Measurements from ENCODE around the gene USP6. TPM values are rescaled to one million over a fixed set of nuclear protein-coding genes. Genes with fewer than 3 reads are reported as not detected.
"Not testable (repeated sequence)": the region's sequence is repeated elsewhere in the genome, so short reads cannot be mapped to it uniquely, and the experiment has no call there.

USP6 gene
- total RNA-seq, 1 experiment from 2014 or later: not detected

- no peak for DNase-seq (ENCODE audit: low read depth)
Measured at GRCh38 chr17:5135726-5136579, 20.1 kb downstream of the USP6 start.

- DNase-seq (ENCODE audit: low read depth): not testable (repeated sequence)
Measured at GRCh38 chr17:5136580-5137412, 21.0 kb downstream of the USP6 start.

GRCh38 chr17:5137511-5138197 lies 21.8 kb downstream of the USP6 start:
- DNase-seq (ENCODE audit: low read depth): not testable (repeated sequence)

- DNase-seq (ENCODE audit: low read depth): not testable (repeated sequence)
Measured at GRCh38 chr17:5138198-5138544, 22.3 kb downstream of the USP6 start.

- no peak for DNase-seq (ENCODE audit: low read depth)
Measured at GRCh38 chr17:5138616-5139457, 23.0 kb downstream of the USP6 start.

GRCh38 chr17:5139458-5139732 lies 23.6 kb downstream of the USP6 start:
- DNase-seq (ENCODE audit: low read depth): no peak

GRCh38 chr17:5142877-5143276 lies 27.0 kb downstream of the USP6 start:
- DNase-seq (ENCODE audit: low read depth): not testable (repeated sequence)

GRCh38 chr17:5146122-5146521 lies 30.3 kb downstream of the USP6 start:
- not testable (repeated sequence) for DNase-seq (ENCODE audit: low read depth)

GRCh38 chr17:5160702-5161101 lies 44.9 kb downstream of the USP6 start:
- not testable (repeated sequence) for DNase-seq (ENCODE audit: low read depth)

GRCh38 chr17:5161793-5162192 lies 46.0 kb downstream of the USP6 start:
- DNase-seq (ENCODE audit: low read depth): not testable (repeated sequence)

- DNase-seq (ENCODE audit: low read depth): no peak
Measured at GRCh38 chr17:5164436-5164835, 48.6 kb downstream of the USP6 start.

GRCh38 chr17:5165791-5166564 lies 50.1 kb downstream of the USP6 start:
- DNase-seq (ENCODE audit: low read depth): peak; percentile 58

- DNase-seq (ENCODE audit: low read depth): not testable (repeated sequence)
Measured at GRCh38 chr17:5175027-5175426, 59.2 kb downstream of the USP6 start.

GRCh38 chr17:5179003-5179402 lies 63.2 kb downstream of the USP6 start:
- DNase-seq (ENCODE audit: low read depth): no peak

GRCh38 chr17:5181509-5182305 lies 65.9 kb downstream of the USP6 start:
- no peak for DNase-seq (ENCODE audit: low read depth)

- DNase-seq (ENCODE audit: low read depth): no peak
Measured at GRCh38 chr17:5182597-5183409, 67.0 kb downstream of the USP6 start.

- DNase-seq (ENCODE audit: low read depth): no peak
Measured at GRCh38 chr17:5183410-5183793, 67.6 kb downstream of the USP6 start.

GRCh38 chr17:5184288-5184687 lies 68.5 kb downstream of the USP6 start:
- no peak for DNase-seq (ENCODE audit: low read depth)
